Urinary bladder (tissue), 4 donors: Measurements from ENCODE around the gene HOXA6. TPM values are rescaled to one million over a fixed set of nuclear protein-coding genes. Genes with fewer than 3 reads are reported as not detected.
A peak's percentile ranks its signal among the peaks of the same experiment; 100 is the strongest.

Source experiments
- DNase-seq: peaks from one replicate; pipeline ENCODE4 v3.0.0-alpha.2; 2015; ENCODE audit errors: extremely low spot score
- H3K27ac ChIP-seq: one replicate; pipeline ENCODE4 v1.5.1; 2013; ENCODE audit warnings: low read depth, mild to moderate bottlenecking, moderate library complexity
- H3K36me3 ChIP-seq: one replicate; pipeline ENCODE4 v1.6.1; 2013; ENCODE audit warnings: mild to moderate bottlenecking, moderate library complexity; ENCODE audit not compliant: insufficient read depth
- H3K4me1 ChIP-seq: one replicate; pipeline ENCODE4 v1.6.1; 2013; ENCODE audit warnings: mild to moderate bottlenecking, moderate library complexity; ENCODE audit not compliant: insufficient read depth
- H3K4me3 ChIP-seq: one replicate; pipeline ENCODE4 v1.5.1; 2013; ENCODE audit warnings: low read depth, low read length
- WGBS: extraction: QIAGEN DNeasy Blood & Tissue Kit; methylation state at CpG from one replicate; pipeline ENCODE4 v1.1.7; 2013; 5-methylcytosine and 5-hydroxymethylcytosine counted together
- polyA plus RNA-seq: library from polyadenylated mRNA; stranded (reverse); fragments of 200-250 nt; gene quantifications from one replicate; pipeline ENCODE4 v1.2.3, GENCODE V29; 2013
- total RNA-seq: library from RNA; depleted of rRNA; stranded (reverse); fragments of >200 nt; gene quantifications from one replicate; pipeline ENCODE4 v1.2.3, GENCODE V29; 2014
- donor health status: healthy with polysubstance abuse.
- donor health status: healthy.

Gene HOXA6
- total and polyA plus RNA-seq, 2 donors = 4.4 to 8.4 TPM

DNA sequence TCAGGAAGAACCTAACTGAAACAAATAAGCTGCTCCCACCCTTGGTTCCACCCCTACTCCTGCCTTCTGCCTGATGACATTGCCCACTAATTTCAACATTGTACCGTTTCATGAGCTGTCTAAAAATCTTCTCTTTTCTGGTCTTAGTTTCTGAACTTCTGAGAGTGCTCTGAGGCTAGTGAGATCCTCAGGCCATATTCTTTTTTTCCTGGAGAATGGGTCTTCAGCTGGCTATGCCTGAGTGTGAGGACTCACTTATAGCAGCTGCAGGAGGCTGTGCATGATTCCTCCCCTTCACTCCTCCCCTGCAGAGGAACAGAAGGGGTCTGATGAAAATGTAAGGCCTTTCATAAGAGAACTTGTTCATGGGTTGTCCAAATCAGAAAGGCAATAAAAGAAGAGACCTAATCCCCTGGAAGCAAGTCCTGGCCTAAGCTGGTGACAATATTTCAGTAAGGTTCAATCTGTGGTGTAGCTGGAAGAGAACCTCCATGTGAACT lies 28.1 kb downstream of the HOXA6 start:
- Histone ChIP-seq H3K36me3 (no peaks in the 10 kb centered on the region), H3K27ac (no peak overlapping the region), H3K4me3 (no peak overlapping the region), H3K4me1 (no peaks in the 10 kb centered on the region)
- whole genome bisulfite sequencing = 57% methylated on average over 1 of the region's 1 CpG
- no peak for DNase-seq

DNA sequence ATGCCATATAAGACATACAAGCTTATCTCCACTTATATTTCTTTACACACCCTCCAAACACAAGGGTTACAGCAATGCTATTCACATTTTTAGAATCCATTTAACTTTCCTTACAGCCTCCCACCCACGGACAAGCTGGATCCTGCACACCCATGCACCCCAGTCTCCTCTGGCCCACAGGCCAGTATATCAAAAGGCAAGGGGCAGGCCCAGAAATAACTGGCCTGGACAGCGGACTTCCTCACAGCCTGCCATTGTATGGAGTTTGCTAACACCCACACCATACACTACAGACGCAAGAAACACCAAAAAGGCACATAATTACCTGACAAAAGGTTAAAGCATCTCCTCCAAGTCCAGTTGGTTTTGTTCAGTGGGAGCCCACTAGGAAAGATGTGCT lies 29.0 kb downstream of the HOXA6 start:
- no peak overlapping the region for H3K4me3 ChIP-seq
- no peaks in the 10 kb centered on the region for H3K36me3 ChIP-seq
- 49% methylated on average over 3 of the region's 3 CpGs for WGBS
- no peak for DNase-seq
- H3K4me1 ChIP-seq = no peaks in the 10 kb centered on the region
- H3K27ac ChIP-seq = peak overlapping the region; percentile 63

DNA sequence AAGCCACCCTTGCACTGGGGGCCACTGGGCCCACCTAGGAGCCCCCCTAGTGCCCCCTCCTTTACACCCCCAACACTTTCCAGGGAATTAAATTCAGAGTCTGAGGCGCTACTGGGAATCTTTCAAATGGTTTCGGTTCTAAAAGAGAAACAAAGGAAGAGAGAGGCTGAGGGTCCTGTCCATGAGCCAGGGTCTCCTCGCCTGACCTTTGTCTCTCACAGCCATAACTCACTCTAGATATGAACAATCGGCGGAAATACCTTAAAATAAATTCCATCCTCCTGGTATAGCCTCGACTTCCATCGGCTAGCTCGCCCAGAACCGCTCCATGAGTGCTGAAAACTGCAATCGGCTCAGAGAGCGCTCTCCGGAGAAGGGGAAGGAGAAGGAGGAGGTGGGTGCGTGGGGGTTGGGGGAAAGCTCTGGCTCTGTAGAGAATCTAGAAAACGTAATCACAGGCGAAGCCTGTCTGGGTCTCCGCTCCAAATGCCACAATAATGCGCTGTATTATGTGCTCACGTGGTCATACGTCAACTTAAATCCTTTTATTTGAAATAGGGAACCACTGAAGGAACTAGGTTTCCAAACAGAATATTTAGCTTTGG lies 29.6 kb downstream of the HOXA6 start:
- H3K4me3 ChIP-seq = peak overlapping the region; percentile 19
- no peaks in the 10 kb centered on the region for H3K36me3 ChIP-seq
- WGBS = 40% methylated on average over 19 of the region's 19 CpGs
- H3K4me1 ChIP-seq = no peaks in the 10 kb centered on the region
- DNase-seq = no peak
- H3K27ac ChIP-seq = no peak overlapping the region

DNA sequence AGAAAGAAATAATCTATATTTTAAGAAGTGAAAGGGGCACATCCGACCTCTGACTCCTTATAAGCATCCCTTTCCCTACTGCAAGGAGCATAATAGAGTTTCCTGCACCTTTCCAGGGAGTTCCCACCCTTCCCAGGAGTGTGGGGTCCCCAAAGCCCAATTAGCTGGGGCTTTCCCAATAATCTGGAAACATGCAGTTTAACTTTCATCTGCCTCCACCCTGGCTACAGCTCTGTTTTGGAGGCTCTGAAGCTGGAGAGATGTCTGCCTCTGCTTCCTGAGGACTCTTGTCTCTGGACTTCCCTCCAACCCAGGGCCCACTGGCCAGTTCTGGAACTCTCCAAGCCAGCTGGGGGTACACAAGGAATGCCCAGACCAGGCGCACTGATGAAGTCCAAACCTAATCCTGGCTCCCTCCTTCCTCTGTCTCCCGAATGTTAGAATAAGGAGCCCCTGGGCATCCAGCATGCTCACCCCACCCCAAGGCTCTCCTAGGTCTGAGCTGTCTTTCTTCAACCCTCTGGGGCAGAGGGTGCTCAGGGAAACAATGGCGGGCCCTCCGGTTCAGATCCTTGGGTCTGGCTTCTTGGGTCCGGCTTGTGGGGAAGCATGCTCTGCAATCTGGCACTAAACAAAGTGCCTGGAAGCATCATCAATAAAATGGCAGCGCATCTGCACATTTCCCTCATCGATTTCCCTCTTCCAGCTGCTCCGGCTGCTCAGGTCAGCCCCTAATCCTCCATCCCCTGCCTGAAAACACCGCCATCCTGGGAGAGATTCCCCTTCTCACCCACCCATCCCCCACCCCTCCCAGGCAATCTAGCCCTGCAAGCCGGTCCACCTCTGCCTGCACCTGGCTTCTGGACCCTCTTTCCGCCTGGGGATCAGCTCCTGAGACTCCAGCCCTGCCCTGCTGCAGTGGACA lies 30.4 kb downstream of the HOXA6 start:
- Histone ChIP-seq H3K4me3 (peak overlapping the region; percentile 39), H3K36me3 (no peaks in the 10 kb centered on the region), H3K27ac (peak overlapping the region; percentile 44), H3K4me1 (no peaks in the 10 kb centered on the region)
- no peak for DNase-seq
- WGBS = 47% methylated on average over 12 of the region's 12 CpGs

DNA sequence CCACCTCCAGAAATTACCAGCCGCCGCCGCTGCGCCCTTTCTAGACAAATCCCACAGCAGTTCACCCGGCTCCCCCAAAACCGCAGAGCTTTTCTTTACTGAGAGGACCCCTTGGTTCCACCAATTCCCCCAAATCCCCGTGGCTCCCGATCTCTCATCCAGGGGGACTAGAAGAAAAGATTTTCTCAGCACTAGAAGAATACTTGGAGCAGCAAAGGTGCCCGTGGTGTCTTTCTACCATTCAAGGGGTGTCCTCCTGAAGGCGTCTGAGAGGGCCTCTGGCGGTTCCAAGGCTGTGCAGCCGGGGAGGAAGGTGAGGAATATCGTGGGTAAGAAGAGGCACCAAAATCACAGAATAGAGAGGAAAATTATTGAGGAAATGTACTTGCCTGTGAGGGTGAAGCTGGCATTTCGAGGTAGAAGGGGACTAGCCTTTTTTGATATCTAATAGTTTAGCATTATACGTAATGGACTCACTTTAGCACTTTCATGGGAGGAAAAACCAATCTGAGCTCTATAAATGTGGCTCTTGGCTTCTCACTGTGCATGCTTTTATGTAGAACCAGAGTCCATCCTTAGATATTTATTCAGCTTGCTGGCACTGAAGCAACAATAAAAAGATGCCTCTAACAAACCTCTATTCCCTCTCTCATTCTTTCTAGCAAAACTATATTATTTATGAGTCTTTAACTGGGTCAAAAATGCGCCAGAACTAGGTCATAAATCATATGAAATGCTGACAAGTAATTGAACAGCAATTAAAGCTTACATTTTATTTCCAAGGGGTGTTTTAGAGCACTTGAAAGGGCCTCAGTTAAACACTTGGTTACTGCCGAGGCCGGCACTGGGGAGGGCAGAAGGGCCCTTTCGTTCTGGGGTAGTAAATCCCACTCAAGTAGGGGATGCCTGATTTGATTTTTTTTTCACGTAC lies 31.3 kb downstream of the HOXA6 start:
- WGBS = 55% methylated on average over 20 of the region's 20 CpGs
- Histone ChIP-seq H3K4me1 (no peaks in the 10 kb centered on the region), H3K27ac (peak overlapping the region; percentile 75), H3K4me3 (peak overlapping the region; percentile 39), H3K36me3 (no peaks in the 10 kb centered on the region)
- DNase-seq = no peak

DNA sequence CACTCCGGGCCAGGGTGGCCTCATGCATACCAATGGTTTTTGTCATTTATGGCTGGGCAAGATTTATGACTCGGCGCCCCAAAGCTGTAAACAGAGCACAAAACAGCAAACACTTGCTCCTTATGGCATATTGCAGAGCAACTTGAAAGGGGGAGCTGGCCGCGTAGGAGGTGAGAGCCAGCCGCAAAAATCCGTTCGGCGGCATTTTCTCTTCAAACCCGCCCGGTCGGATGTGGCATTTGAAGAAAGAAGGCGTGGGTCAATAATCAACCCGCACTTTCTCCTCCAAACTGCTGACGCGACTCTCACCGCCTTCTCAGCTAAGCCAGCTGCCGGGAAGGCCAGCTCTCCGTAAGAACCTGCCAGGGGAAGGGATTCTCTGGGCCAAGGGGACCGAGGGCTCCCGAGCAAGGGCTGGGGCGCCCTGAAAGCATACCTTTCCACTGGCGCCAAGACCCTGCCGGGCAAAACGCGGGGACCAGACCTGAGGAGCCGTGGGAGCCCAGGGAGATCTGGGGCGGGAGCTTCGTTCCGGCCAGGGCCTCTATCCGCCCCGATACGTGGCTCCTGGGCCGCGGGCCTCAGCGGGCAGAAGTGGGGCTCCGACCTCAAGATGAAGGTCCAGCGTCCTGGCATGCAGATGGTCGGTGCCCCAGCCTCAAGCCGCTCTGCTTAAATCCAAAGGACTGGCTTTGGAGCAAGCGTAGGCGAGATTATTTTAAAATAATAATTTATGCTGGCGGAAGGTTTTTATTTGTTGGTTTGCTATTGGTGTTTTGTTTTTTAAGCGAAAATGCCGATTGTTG lies 32.1 kb downstream of the HOXA6 start:
- peak; percentile 86 for DNase-seq
- H3K27ac ChIP-seq = peak overlapping the region; percentile 64
- no peaks in the 10 kb centered on the region for H3K4me1 ChIP-seq
- H3K4me3 ChIP-seq = peak overlapping the region; percentile 39
- H3K36me3 ChIP-seq = no peaks in the 10 kb centered on the region
- WGBS = 32% methylated on average over 45 of the region's 45 CpGs

DNA sequence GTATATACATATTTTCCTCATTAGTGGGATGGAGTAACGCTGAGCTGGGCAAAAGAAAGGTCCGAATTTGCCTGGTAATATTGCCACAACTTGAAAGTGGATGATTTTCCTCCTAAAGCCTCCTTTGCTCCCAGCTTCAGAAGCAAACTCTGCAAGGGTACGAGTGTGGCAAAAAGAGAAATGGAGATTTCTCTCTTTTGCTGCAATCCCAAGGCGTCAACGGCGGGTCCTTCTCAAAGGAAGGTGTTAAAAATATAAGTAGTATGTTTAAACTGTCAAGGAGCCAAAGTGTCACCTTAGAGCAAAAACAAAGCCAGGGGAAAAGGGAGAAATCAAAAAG lies 32.7 kb downstream of the HOXA6 start:
- WGBS = 43% methylated on average over 6 of the region's 6 CpGs
- no peak for DNase-seq
- Histone ChIP-seq H3K4me1 (peaks cover 2% of the 10 kb centered on the region), H3K27ac (no peak overlapping the region), H3K36me3 (no peaks in the 10 kb centered on the region), H3K4me3 (peak overlapping the region; percentile 39)

DNA sequence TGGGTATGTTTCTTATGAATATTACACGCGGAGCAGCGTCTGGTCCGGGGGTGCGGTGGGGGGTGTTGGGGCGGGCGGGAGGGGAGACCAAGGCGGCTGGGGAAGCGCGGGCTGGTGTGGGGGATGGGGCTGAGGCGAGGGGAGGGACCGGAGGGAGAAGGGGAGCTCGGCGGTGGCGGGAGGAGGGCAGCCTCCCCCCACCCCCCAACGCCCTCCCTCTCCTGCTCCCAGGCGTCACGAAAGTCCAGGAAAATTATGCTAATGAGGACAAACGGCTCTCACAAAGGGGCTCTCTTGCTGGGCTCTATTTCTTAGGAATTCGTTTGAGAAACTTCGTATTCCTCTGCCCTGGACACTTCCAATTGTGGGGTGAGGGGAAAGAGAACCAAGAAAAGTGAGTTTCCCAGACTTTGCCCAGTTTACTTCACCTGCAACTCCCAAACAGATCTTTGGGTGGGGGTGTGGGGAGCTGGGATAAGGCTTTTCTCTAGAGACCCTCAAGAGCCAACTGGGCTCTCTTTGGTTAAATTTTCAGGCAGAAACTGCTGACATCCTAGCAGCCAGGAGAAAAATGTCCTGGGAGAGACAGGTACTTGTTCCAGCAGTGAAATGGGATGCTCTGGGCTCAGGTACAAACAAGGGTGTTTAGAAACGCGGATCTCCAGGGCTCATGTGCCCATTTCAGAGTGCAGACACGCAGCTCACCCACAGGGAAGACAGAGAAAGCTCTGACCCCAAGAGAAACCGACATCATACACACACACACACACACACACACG lies 33.4 kb downstream of the HOXA6 start:
- Histone ChIP-seq H3K4me3 (peak overlapping the region; percentile 61), H3K4me1 (peaks cover 2% of the 10 kb centered on the region), H3K36me3 (no peaks in the 10 kb centered on the region), H3K27ac (peak overlapping the region; percentile 39)
- WGBS = 21% methylated on average over 26 of the region's 26 CpGs
- no peak for DNase-seq

DNA sequence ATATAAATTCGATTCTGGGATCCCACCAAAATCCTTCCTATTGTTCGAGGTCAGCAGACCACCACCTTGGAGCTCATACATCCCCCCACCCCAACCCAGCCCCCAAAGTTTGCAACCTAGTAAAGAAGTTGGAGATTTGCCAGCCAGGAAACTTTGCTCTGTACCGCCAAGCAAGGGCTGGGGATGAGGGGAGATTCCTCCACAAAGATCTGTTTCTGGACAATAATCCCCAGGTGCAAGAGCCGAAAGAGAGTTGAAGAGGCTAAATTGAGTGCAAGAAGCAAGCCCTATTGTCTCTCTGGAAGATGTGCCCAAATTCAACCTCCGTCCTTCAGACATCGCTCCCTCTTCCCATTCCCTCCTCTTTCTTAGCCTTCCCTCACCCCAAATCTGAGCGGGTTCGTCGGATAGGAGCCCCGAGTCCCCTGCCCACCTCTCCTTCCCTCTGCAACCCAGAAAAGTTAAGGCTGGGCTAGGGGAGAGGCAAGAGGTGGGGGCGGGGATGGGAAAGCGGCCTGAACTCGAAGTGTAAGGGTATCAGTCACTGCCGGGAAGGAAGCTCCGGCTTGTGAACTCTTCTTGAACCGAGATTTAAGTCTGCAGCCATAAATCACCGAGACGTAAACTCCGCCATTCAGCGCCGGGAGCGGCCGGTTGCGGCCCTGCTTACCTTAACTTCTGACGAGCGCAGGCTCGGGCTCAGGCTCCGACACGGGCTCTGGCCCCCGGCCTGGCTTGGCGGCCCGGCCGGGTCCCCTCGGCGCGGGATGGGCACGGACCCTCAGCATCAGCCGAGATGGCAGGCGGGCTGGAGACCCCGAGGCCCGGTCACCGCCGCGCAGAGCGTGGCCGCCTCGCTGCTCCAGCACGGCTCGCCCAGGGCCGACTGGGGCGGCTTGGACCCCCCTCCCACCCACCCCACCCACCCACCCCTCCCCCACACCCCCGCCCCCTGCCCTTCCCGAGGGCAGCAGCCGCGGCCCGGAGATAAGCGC lies 34.3 kb downstream of the HOXA6 start:
- 12% methylated on average over 56 of the region's 57 CpGs for WGBS
- no peaks in the 10 kb centered on the region for H3K36me3 ChIP-seq
- peak; percentile 80 for DNase-seq
- peak overlapping the region; percentile 97 for H3K27ac ChIP-seq
- H3K4me1 ChIP-seq = peaks cover 2% of the 10 kb centered on the region
- H3K4me3 ChIP-seq = peak overlapping the region; percentile 61

DNA sequence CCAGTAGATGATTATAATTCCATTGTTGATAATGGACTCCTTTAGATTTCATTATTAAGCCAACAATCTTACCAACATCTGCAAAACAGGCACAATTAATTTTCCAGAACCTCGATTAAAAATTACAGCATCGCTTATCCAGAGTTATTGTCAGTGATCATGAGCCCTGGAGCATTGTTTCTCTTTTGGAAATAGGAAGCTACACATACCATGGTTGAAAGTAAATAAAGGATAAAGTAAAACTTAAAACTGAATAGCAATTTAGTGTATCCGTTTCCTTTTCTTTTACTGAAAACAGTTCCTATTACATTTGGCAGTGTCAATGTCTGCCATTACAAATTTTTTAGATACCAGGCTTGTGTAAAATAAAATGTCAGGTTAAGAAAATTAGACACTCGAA lies 35.2 kb downstream of the HOXA6 start:
- H3K27ac ChIP-seq = no peak overlapping the region
- no peaks in the 10 kb centered on the region for H3K36me3 ChIP-seq
- peaks cover 2% of the 10 kb centered on the region for H3K4me1 ChIP-seq
- 54% methylated on average over 4 of the region's 4 CpGs for WGBS
- H3K4me3 ChIP-seq = no peak overlapping the region
- no peak for DNase-seq

DNA sequence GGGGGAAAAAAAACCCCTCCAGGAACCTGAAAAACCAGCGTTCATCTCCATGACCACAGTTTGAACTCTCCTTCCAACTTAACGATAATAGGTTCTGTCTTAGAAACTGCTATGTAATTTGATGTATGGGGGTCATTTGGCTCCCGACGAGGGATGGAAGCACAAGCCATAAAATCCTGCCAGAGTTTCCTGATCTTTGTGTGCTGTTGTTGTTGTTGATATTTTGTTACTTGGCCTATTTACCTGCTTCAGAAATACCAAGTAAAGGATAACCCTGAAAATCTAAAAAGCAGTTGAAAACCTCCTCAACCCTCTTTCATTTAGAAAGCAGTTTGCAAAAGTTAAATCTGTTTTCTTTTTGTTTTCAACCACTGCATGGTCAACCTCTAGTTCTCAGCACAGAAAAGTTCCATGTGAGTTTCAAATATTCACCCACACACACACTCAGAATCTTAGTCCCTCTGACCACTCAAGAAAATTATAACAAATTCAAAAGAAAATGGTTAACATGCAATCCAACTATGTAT lies 35.8 kb downstream of the HOXA6 start:
- Histone ChIP-seq H3K4me3 (no peak overlapping the region), H3K36me3 (no peaks in the 10 kb centered on the region), H3K27ac (no peak overlapping the region), H3K4me1 (peaks cover 2% of the 10 kb centered on the region)
- no peak for DNase-seq
- WGBS = 35% methylated on average over 4 of the region's 4 CpGs
